Right lung (tissue), 5 donors: ENCODE measurements around the gene SMC1B. TPM values are rescaled to one million over a fixed set of nuclear protein-coding genes. Genes with fewer than 3 reads are reported as not detected.
"Not testable (repeated sequence)": the region's sequence is repeated elsewhere in the genome, so short reads cannot be mapped to it uniquely, and the experiment has no call there.

ENCODE experiments used
- DNase-seq, 2 donors: peaks; one replicate each; pipeline ENCODE4 v3.0.0-alpha.2; 2013
- polyA plus RNA-seq, 5 donors: library from polyadenylated mRNA; unstranded; fragments of 120-200 nt; gene quantifications; one replicate each; pipeline versions ENCODE4 v1.2.1 to v1.2.3, GENCODE V29; 2013; ENCODE audit warnings: inconsistent platforms in 1 of 5, low replicate concordance in 1 of 5; ENCODE audit not compliant: insufficient read length in 5 of 5, insufficient read depth in 1 of 5

Gene SMC1B
- polyA plus RNA-seq, 5 donors, result 0.22 to 0.37 (median 0.24) TPM

- no peak for DNase-seq
Observed at GRCh38 chr22:45445031-45445710, 31.8 kb upstream of the SMC1B start.

GRCh38 chr22:45444168-45444567 is 30.8 kb upstream of the SMC1B start:
- no peak for DNase-seq

GRCh38 chr22:45442116-45442515 is 28.7 kb upstream of the SMC1B start:
- DNase-seq, result no peak

GRCh38 chr22:45441138-45441537 is 27.7 kb upstream of the SMC1B start:
- DNase-seq, result peak in 1 of 2 donors; percentile 46

GRCh38 chr22:45440688-45441087 is 27.3 kb upstream of the SMC1B start:
- not testable (repeated sequence) for DNase-seq

GRCh38 chr22:45438336-45438735 is 24.9 kb upstream of the SMC1B start:
- DNase-seq, result peak; percentile 88 to 92

GRCh38 chr22:45436871-45437517 is 23.6 kb upstream of the SMC1B start:
- DNase-seq, result not testable (repeated sequence)

- DNase-seq, result peak; percentile 85 to 89
Observed at GRCh38 chr22:45435544-45436139, 22.2 kb upstream of the SMC1B start.

- DNase-seq, result no peak
Observed at GRCh38 chr22:45434981-45435380, 21.6 kb upstream of the SMC1B start.

- DNase-seq, result no peak
Observed at GRCh38 chr22:45430871-45431270, 17.5 kb upstream of the SMC1B start.

- no peak for DNase-seq
Observed at GRCh38 chr22:45429981-45430775, 16.8 kb upstream of the SMC1B start.

GRCh38 chr22:45429424-45429823 is 16.0 kb upstream of the SMC1B start:
- DNase-seq, result no peak

- DNase-seq, result no peak
Observed at GRCh38 chr22:45428391-45429385, 15.3 kb upstream of the SMC1B start.

- no peak for DNase-seq
Observed at GRCh38 chr22:45427114-45427513, 13.7 kb upstream of the SMC1B start.

GRCh38 chr22:45426387-45426786 is 13.0 kb upstream of the SMC1B start:
- DNase-seq, result no peak

- no peak for DNase-seq
Observed at GRCh38 chr22:45425531-45426265, 12.3 kb upstream of the SMC1B start.

- DNase-seq, result no peak
Observed at GRCh38 chr22:45425101-45425500, 11.7 kb upstream of the SMC1B start.

- DNase-seq, result no peak
Observed at GRCh38 chr22:45424241-45424731, 10.9 kb upstream of the SMC1B start.

GRCh38 chr22:45423524-45423923 is 10.1 kb upstream of the SMC1B start:
- DNase-seq, result no peak
